Measurements from ENCODE around the gene DIAPH2. TPM values are rescaled to one million over a fixed set of nuclear protein-coding genes. Genes with fewer than 3 reads are reported as not detected.

Gene DIAPH2
- 16.7 and 18.1 TPM in 2 replicates for total RNA-seq

DNA sequence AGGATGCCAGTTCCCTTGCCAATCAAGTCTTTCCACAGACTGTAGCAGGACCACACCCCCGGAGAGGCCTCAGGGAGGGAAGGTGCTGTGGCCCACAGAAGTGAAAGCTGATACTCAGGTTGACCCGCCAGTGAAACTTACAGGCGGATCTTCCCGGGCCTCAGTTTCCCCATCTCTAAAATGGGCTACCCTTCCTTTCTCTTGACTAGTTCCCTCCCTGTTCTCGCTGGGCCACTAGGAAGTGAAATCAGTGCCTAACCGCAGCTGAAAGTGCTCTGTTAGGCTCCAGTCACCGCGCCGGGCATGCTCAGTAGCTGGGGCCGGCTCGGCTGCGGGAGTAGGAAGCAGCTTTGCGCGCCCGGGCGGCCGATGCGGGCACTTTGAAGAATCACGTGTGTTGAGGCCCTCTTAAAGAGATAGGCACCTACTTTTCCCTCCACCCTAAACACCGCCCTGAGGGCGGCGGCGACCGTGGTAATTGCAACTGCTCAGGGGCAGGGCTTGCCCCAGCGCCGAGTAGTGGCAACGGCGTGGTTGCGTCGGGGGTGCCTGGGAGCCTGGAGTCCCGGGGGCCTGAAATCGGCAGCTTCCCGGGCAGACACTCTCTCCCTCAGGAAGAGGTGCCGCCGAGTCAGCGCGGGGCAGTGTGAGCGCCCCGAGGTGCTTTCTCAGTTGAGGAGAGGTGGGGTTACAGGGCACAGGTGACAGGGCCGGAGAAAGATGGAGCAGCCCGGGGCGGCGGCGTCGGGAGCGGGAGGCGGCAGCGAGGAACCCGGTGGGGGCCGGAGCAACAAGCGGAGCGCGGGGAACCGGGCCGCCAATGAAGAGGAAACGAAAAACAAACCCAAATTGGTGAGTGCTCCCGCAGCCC lies at the start of gene DIAPH2:
Gene DIAPH2 (plus strand): TSS at position 504 of the 871 bp plus-strand sequence.

DNA sequence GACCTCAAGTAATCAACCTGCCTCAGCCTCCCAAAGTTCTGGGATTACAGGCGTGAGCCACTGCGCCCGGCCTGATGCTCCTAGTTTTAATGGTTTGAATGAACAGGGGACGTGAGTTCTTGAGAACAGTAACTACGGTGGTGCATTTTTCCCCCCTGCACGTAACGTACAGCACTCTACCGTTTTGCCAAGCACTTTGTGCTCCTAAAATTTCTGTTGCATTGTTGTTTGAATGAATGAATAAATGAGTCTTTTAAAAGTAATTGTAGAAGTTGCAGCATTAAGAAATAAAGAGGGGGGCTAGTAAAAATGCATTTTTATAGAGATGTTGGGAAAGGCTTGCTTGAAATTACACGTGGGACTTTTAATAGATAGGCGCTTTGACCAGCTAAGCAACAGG lies 199.0 kb downstream of the DIAPH2 start, which contains the start of gene RPA4:
Gene RPA4 (plus strand): TSS at position 301 of the 400 bp plus-strand sequence. CDS start 403 bp downstream, outside the sequence.

Other genes with a start within 250 kb of the DIAPH2 start
- gene RPA4, start 199.1 kb downstream of the DIAPH2 start, total RNA-seq: 0.18 TPM in 1 of 2 replicates, not detected in the other

Measured in cardiac atrium fibroblast (primary cell).